IMR-90 (cell line): ENCODE data around the gene HTT.

ENCODE experiments used
- CEBPB ChIP-seq: IDR thresholded peaks from 2 replicates; pipeline ENCODE4 v1.6.1; 2012; ENCODE audit warnings: low read depth, low read length, improper control_type of control experiment
- ELK1 ChIP-seq: fragments of 150-350 bp; IDR thresholded peaks from 2 replicates; pipeline ENCODE4 v1.6.1; 2016; ENCODE audit warnings: low read depth, mild to moderate bottlenecking, low read length, moderate library complexity, borderline replicate concordance
- FOS ChIP-seq: fragments of 150-350 bp; IDR thresholded peaks from 2 replicates; pipeline ENCODE4 v1.6.1; 2016; ENCODE audit warnings: low read depth, low read length
- MAFK ChIP-seq: IDR thresholded peaks from 2 replicates; pipeline ENCODE4 v1.6.1; 2012; ENCODE audit warnings: low read depth, low read length, improper control_type of control experiment
- MAZ ChIP-seq: IDR thresholded peaks from 2 replicates; pipeline ENCODE4 v1.6.1; 2012; ENCODE audit warnings: low read depth, mild to moderate bottlenecking, low read length, improper control_type of control experiment, moderate library complexity, borderline replicate concordance
- NFE2L2 ChIP-seq: fragments of 150-350 bp; IDR thresholded peaks from 2 replicates; pipeline ENCODE4 v1.6.1; 2016; ENCODE audit warnings: low read depth, mild to moderate bottlenecking, low read length
- POLR2A ChIP-seq: IDR thresholded peaks from 2 replicates; pipeline ENCODE4 v1.6.1; 2012; ENCODE audit warnings: mild to moderate bottlenecking, low read depth, low read length
- RAD21 ChIP-seq: IDR thresholded peaks from 2 replicates; pipeline ENCODE4 v1.6.1; 2012; ENCODE audit warnings: low read length, improper control_type of control experiment
- RFX5 ChIP-seq: IDR thresholded peaks from 2 replicates; pipeline ENCODE4 v1.8.0; 2012; ENCODE audit warnings: low read depth, mild to moderate bottlenecking, low read length, moderate library complexity
- SMC3 ChIP-seq: fragments of 150-350 bp; IDR thresholded peaks from 2 replicates; pipeline ENCODE4 v1.6.1; 2016; ENCODE audit warnings: low read depth, mild to moderate bottlenecking, antibody characterized with exemption, low read length, moderate library complexity
- USF2 ChIP-seq: fragments of 150-350 bp; IDR thresholded peaks from 2 replicates; pipeline ENCODE4 v1.6.1; 2017; ENCODE audit warnings: mild to moderate bottlenecking, antibody characterized with exemption, low read length, low read depth
- TF ChIP-seq, protein P1 (sequence below): conservative IDR thresholded peaks from 2 replicates; pipeline ENCODE4 v1.5.1; 2012; ENCODE audit warnings: mild to moderate bottlenecking, low read depth, low read length, improper control_type of control experiment

DNA sequence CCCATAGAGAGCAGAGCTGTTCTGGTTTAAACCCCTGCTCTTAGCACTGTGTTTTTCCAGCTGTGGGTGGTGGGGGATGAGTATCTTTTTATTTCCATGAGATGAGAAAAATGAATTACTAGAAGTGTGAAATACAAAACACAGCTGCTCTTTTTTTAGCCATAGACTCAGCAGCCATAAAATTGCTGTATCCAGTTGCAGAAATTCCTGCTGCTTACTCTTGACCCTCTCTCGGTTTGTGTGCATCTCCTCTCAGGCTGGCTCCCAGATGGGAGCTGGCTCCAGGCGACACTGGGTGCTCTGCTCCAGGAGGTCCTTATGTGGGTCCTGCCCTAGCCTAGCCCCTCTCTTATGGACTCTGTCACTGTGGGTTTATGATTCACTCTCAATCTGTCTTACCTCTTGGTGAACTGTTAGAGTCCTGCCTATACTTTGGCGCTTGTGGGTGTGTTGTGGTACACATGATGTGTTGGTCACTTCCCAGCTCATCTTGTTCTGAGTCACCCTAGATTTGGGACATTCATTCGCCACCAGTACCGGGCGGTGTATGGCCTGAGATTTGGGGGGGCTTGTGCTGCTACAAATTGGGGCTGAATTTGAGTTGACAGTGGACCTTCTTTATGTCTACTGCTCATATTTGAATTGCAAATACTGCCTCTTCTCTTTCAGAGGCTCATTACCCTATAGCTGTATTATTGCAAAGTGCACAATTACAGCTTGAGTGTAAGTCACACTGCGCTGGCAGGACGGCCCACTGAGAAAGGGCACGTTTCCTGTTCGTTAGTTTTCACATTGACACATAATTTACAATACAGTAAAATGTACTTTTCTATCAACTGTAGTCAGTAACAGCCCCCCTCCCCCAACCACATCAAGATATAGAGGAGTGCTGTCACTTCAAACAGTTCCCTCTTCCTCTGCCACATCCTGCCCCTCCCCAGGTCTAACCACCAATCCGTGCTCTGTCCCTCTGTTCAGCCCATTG lies 127.5 kb downstream of the HTT start:
- TF ChIP-seq RAD21 (no peak), SMC3 (no peak), POLR2A (no peak), FOS (no peak), MAZ (no peak), NFE2L2 (no peak), CEBPB (no peak), RFX5 (no peak), ELK1 (no peak), MAFK (no peak), USF2 (no peak)
- TF ChIP-seq, protein P1, sequence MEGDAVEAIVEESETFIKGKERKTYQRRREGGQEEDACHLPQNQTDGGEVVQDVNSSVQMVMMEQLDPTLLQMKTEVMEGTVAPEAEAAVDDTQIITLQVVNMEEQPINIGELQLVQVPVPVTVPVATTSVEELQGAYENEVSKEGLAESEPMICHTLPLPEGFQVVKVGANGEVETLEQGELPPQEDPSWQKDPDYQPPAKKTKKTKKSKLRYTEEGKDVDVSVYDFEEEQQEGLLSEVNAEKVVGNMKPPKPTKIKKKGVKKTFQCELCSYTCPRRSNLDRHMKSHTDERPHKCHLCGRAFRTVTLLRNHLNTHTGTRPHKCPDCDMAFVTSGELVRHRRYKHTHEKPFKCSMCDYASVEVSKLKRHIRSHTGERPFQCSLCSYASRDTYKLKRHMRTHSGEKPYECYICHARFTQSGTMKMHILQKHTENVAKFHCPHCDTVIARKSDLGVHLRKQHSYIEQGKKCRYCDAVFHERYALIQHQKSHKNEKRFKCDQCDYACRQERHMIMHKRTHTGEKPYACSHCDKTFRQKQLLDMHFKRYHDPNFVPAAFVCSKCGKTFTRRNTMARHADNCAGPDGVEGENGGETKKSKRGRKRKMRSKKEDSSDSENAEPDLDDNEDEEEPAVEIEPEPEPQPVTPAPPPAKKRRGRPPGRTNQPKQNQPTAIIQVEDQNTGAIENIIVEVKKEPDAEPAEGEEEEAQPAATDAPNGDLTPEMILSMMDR: no peak
